Stimulated activated CD8-positive, alpha-beta memory T cell treated with anti-CD3 and anti-CD28 coated beads, Interleukin-7, amount 100 ng/mL, for 48 hours (primary cell): ENCODE results near the gene CAMKMT.
"Not testable (repeated sequence)": the region's sequence is repeated elsewhere in the genome, so short reads cannot be mapped to it uniquely, and the experiment has no call there.

Experiments
- DNase-seq, 2 donors: peaks; one replicate each; pipeline ENCODE4 v3.0.0-alpha.2; 2020; ENCODE audit warnings: low read depth in 1 of 2; ENCODE audit errors: extremely low read depth in 1 of 2

The CAMKMT gene

DNA sequence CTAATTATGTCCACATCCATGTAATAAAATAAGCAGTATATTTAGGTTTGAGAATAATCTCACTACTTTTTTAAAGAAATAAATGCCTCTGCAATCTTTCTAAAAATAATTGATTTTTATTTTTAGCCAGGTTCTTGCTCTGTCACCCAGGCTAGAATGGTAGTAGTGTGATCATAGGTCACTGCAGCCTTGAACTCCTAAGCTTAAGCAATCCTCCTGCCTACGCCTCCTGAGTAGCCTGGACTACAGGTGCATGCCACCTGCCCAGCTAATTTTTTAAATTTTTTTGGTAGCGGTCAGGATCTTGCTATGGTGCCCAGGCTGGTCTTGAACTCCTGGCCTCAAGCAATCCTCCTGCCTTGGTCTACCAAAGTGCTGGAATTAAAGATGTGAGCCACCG lies 133.3 kb downstream of the CAMKMT start:
- DNase-seq: no peak

DNA sequence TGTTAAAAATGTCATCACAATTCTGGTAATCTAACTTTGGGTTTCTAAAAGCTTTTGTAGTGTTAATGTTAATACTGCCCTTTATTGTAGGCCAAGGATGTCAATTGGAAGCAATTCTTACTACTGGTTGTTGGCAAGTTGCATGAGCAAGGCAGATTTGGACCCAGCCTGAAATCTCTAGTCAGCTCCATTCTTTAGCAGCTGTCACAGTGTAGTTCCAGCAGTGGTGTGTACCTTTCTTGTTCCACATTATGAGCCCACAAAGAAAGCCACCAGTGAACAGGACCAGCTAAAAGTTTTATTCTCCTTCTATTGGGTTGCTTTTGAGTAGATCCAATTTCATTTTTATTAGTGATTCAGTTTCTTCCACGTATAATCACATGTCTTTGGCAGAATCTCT lies 133.8 kb downstream of the CAMKMT start:
- DNase-seq: no peak

DNA sequence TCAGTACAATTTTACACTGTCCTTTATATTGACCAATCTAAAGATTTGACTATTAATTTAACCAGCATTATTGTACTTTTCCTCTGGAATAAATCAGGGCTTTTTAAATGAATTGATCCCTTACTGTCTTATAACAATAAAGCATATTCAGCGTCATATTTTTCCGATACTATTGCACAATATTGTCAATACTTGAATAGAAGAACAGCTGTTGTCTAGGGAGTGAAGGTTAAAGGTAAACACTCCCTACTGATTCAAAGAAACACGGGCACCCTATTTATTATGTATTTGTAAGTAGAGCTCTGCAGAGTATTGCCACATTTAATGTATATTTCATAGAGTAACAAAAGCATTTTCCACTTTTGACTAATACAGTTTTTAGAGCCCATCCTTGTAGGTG lies 134.4 kb downstream of the CAMKMT start:
- no peak for DNase-seq

DNA sequence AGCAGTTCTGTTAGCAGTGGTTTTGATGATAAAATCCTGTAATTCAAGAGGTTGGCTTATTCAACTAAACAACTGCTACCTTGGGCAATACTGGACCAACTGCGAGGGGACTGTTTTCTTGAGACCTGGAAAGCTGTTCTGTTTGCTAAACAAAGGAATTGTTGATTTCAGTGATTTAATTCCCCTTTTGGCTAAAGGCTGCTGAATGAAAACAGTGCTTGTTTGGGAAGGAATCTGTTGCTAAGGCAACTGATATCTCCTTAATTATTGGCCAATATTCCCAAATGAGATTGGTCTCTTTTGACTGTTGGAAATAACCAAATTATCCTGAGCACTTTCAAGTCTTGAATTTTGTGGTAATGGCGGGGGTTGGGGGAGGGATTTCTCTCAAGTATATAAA lies 136.8 kb downstream of the CAMKMT start:
- DNase-seq: no peak

DNA sequence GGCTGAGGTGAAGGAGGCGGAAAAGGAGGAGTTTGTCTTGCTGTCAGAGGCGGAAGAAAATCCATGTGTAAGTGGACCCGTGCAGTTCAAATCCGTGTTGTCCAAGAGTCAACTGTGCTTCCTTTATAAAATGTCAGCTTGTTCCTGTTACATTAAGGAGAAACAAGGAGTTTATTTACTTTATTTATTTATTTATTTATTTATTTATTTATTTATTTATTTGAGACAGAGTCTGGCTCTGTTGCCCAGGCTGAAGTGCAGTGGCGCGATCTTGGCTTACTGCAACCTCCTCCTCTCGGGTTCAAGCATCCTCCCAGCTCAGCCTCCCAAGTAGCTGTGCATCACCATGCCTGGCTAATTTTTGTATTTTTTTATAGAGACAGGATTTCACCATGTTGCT lies 143.9 kb downstream of the CAMKMT start:
- DNase-seq: not testable (repeated sequence)

DNA sequence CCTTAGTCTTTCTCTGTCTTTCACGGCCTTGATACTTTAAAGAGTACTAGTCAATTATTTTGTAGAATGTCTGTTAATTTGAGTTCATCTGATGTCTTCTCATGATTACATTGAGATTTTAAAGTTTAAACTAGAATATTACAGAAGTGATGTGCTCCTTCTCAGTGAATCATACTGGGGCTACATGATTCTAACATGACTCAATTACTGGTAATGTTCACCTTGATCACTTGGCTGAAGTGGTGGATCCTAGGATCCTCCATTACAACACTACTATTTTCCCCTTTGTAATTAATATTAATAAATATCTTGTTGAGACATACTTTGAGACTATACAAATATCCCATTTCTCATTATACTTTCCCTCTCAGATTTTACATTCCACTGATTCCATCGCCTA lies 148.5 kb downstream of the CAMKMT start:
- DNase-seq: no peak

DNA sequence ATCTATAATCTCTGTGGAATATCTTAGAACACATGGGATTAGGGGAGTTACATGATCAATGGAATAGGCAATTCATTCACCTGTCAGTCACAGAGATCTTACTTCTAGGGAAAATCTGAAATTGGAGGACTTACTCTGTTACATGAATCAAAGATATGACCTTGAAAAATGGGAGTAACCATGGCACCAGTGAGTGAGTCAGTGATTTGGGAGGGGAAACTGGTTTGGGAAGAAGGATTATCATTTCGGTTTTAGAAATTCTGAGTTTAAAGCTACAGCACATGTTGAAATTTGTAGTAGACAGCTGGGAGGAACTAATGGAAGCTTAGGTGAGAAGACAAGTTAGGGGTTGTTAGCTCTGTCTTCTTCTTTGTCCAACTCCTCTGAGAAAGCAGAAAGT lies 153.7 kb downstream of the CAMKMT start:
- DNase-seq: no peak

DNA sequence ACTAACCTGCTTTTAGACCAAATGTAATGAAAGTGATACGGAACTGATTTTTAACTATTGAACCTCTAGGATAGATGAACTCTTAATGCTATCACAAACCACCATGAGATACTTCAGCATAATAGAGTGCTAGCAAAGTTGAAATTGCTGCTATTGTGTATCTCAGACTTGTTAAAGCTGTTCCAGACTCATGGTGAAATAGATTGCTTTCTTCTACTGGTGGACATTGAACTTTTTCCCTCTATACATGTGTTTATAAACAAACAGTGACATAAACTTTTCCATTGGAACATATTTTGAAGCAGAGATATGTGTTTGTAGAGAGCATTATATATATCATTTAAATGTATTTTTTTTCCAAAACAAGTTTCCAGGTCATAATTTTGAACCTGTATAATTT lies 157.3 kb downstream of the CAMKMT start:
- DNase-seq: no peak

DNA sequence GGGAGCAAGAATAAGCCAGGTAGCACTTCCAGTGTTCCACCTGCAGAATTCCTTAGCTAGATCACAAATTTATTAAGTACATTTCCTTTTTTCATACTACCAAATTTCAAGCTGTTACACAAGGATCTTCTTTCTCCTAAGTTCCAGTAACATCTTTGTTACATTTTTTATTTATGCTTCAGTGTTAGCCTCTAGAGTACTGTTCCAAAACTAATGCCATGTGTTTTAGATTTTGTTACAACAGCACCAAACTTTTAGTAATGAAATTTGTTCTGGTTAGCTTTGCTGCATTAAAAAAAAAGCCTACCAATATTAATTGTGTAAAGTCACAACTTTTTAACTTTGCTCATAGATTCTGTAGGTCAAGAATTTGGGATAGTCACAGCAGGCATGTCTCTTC lies 161.1 kb downstream of the CAMKMT start:
- no peak for DNase-seq

DNA sequence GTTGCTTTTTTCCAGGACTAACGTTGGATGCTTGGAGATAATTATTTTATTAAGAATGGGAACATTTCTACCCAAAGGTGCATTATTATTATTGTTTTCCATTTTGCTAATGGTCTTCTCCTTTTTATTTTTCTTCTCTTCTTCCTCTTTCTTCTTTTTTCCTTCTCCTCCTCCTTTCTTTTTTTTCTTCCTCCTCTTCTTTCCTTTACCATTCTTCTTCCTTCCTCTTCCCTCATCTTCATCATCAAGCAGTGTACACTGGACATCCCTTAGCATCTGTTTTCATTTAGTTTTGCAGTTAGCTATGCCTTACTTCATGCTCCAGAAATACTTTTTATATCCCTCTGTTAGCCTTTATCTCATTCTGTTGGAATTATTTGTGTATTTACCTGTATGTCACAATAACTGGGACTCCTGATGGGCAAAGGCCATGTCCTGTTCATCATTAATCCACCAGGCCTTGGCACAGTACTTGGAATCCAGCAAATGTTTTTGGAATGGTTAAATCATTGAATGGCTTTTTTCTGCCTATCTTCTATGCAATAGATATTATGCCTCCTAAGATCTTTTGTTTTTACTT lies 162.7 kb downstream of the CAMKMT start:
- no peak for DNase-seq

DNA sequence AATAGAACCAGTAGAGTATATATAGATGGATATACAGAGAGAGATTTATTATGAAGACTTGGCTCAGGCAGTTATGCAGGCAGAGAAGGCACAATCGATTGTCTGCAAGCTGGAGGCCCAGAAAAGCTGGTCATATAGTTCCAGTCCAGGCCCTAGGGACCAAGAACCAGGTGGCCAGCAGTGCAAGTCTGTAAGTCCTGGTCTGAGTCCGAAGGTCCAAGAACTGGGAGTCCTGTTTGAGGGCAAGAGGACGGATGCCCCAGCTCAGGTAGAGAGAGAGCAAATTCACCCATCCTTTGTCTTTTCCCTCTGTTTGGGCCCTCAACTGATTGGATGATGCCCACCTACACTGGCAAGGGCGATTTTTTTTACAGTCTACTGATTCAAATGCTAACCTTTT lies 164.6 kb downstream of the CAMKMT start:
- no peak for DNase-seq

DNA sequence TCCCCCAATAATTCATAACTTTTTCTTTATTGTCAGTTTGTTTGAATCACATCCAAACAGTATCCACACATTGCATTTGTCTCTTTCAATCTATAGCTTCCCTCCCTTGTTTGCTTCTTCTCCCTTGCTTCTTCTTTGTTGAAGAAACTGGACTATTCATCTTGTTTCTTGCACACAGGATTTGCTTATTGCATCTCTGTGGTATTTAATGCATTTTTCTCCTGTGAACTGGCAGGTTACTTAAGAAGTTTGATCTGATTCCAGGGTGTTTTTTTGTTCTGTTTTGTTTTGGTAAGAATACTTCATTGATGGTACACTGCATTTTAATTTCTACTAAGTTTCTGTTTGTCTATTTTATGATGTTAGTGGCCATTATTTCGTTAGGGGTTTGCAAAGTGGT lies 166.8 kb downstream of the CAMKMT start:
- no peak for DNase-seq

DNA sequence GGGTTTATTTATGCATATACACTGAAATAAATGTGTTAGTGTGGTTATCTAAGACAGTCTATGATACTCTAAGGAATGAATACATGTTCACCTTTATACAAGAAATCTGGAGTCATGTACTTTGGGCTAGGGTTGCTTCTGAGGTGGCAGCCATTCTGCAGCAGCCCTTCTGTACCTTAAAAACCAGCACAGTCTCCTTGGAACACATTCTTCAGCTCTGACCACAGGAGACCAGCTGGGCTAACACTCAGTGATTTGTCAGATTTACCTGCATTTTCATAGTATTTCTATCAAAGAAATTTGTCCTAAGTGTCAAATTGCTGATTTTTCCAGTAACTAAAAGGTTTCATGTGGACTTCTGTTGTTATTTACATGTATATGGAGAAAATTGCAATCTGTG lies 167.7 kb downstream of the CAMKMT start:
- no peak for DNase-seq

DNA sequence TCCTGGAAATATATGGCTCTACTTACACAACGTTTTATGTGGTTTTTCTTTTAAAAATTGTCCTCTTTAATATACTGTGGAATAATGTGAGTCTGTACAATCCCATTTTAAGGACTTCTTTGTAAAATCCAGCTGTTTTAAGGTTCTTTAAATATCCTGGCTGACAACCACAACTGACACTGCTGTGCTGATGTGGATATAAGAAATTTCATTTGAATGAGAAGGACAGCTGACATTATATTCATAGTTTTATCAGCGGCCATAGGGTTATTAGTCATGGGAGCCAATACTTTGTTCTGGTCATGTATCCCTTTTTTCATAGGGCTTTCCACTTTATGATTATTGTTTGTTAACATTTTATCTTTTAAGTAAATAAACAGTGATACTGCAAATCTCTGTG lies 169.5 kb downstream of the CAMKMT start:
- no peak for DNase-seq

DNA sequence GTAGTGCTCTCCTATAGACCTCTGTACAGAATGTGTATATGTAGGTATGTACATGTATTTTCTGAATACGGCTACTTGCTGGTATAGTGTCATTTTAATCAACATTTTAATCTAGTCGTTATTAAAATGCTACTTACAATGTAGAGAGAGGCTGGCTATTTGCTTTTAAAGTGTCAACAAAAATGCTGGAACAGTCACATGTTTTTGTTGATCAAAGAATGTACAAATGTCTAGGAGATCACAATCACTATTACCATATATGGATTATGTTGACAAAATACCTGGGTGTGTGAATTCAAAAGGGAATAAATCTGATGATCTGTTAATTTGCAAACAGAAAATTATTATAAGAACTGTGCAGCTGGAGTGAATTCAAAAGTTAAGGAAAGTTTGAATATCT lies 170.3 kb downstream of the CAMKMT start:
- no peak for DNase-seq

DNA sequence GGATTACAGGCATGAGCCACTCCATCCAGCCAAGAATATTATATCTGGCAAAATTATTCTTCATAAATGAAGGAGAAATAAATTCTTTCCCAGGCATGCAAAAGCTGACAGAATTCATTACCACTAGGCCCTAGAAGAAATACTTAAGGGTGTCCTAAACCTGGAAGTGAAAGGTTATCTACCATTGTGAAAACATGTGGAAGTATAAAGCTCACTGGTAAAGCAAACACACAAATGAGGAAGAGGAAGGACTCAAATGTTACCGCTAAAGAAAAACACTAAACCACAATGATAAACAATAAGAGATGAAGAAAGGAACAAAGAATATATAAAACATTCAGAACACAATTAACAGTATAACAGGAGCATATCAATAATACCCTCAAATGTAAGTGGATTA lies 171.8 kb downstream of the CAMKMT start:
- DNase-seq: no peak

DNA sequence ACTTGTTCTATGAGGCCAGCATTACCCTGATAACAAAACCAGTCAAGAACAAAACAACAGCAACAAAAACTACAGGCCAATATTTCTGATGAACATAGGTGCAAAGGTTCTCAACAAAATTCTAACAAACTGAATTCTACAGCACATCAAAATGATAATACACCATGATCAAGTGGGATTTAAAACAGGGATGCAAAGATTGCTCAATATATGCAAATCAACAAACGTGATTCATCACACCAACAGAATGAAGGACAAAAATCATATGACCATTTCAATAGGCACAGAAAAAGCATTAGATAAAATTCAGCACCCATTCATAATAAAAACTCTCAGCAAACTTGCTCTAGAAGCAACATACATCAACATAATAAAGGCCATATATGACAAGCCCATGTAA lies 173.6 kb downstream of the CAMKMT start:
- DNase-seq: no peak

DNA sequence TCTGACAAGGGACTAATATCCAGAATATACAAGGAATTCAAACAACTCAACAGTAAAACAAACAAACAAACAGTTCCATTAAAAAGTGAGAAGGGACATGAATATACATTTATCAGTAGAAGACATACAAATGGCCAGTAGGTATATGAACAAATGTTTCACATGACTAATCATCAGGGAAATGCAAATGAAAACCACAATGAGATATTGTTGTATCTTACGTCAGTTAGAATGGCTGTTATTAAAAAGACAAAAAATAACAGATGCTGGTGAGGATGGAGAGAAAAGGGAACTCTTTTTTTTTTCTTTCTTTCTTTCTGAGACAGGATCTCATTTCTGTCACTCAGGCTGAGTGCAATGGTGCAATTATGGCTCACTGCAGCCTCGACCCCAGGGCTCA lies 175.5 kb downstream of the CAMKMT start:
- no peak for DNase-seq

DNA sequence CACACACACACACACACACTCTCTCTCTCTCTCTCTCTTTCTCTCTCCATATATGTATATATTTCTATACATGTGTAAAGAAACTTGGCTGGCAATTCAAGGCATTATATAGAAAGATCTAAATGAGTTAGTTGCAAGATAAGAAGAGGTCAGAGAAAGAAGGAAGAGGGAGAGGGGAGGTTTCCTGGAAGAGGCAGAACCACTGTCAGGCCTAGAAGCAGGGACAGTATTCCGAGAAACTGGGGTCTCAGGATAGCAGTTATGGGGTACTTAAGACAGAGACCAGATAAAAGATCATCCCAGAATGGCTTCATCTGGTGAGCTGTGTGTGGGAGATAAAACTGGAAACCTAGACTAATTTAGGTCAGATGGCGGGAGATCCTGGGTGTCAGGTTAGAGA lies 180.8 kb downstream of the CAMKMT start:
- no peak for DNase-seq

DNA sequence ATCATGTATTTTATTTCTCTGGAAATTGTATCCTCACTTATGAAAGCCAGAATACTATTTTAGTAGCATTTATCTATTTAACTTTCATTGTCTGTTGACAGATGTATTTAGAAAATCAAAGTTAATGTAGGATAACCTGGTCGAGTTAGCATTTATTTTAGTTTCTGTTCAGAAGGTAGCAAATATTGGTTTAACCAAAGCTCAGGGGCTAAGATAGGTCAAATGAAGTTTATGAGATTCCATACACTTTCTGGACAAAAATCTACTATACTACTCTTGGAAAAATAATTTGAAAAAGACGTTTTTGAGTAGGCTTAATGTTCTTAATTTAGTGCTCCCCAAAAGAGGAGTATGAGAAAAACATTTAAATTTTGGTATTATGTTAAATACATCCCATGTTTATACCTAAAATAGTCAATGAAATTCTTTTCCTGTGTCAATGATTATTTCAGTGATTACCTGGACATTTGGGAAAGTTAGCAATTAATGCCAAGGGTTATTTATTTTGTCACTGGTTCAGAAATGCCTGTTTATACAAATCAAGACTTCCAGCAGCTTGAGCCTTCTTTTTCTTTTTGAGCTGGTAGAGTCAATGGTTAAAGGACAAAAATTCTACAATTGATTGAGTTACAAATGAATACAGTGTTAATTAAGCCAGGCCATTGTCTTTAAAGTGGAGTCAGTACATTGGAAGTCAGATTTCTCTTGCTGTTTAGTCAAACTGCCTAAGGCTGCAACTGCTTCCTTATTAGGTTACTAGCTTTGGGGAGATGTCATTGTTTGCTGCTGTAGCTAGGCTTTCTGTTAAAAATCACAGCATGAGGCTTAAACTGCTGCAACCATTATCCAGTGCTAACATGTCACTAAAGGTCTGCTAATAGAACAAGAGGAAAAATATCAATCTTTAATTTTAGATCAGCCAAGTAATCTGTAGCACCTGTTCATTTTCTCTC lies 182.3 kb downstream of the CAMKMT start:
- DNase-seq: no peak

DNA sequence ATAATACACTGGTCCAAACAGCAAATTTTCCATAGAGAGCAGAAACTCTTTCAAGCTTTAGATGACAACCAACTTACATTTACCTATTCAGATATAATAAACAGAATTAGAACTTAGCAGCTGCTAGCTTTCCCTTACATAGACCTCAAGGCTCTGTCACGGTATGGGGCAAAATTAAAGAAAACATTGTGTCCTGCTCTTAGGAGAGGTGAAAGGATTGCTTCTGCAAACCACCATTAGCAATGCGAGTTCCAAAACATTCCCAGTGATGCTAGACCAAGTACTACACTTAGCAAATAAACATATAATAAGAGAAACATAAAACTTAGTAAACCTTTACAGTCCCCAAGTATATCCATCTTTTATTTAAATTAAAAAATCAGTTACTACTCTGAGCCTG lies 183.3 kb downstream of the CAMKMT start:
- no peak for DNase-seq

DNA sequence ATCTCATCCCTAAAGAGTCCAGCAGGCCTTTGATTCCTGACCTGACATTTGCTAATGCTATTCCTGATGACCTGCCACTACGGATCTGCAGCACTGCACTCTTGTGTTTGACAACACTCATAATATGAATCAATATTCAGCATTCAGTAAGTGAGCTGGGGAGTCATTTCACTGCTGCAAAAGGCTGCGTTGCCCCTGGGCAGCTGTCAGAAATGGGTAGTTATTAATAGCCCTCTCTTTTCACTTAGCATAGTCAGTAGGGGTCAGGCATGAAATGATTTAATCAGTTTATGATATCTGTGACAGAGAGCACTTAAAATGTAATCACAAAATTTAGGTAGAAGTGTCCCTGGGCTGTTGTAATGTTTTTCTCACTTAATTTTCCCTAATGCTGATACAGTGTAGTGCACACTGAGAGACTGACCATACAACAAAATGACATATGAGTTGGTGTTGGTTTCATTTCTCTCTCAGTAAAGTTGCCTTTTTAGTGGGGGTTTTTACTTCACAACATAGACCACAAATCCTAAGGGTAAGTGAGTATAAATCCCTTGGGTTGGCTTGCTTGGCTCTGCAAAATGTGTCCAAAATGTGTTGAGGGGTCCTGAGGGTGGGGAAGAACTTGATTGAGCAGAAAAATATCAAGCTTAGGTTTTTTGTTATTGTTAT lies 184.8 kb downstream of the CAMKMT start:
- no peak for DNase-seq
